HepG2 (cell line): ENCODE results near the gene RSKR. TPM values are rescaled to one million over a fixed set of nuclear protein-coding genes. Genes with fewer than 3 reads are reported as not detected.

ENCODE experiments used
- ARID2 ChIP-seq: sonication (generic); formaldehyde crosslinking; IDR thresholded peaks from 2 replicates; pipeline ENCODE4 v1.8.1; 2022; ENCODE audit warnings: mild to moderate bottlenecking, missing genetic modification reagents, borderline replicate concordance
- CEBPZ ChIP-seq: IDR thresholded peaks from 2 replicates; pipeline ENCODE4 v1.6.1; 2012; ENCODE audit warnings: low read length, improper control_type of control experiment
- KDM1A ChIP-seq: IDR thresholded peaks from 2 replicates; pipeline ENCODE4 v1.6.1; 2016; ENCODE audit warnings: missing compliant biosample characterization
- KDM5B ChIP-seq: sonication (generic); formaldehyde crosslinking; IDR thresholded peaks from 2 replicates; pipeline ENCODE4 v1.4.0; 2020; ENCODE audit warnings: missing genetic modification reagents, mild to moderate bottlenecking, borderline replicate concordance
- PBX3 ChIP-seq: sonication (generic); formaldehyde crosslinking; IDR thresholded peaks from 2 replicates; pipeline ENCODE4 v1.8.1; 2023; ENCODE audit warnings: missing genetic modification reagents, inconsistent platforms, borderline replicate concordance
- SNAI1 ChIP-seq: sonication (generic); formaldehyde crosslinking; IDR thresholded peaks from 2 replicates; pipeline ENCODE4 v1.5.0; 2020; ENCODE audit warnings: mild to moderate bottlenecking, missing genetic modification reagents, borderline replicate concordance
- ZNF407 ChIP-seq: sonication (generic); formaldehyde crosslinking; IDR thresholded peaks from one replicate; pipeline ENCODE4 v1.5.1; 2020; ENCODE audit warnings: mild to moderate bottlenecking, missing genetic modification reagents; ENCODE audit errors: not compliant biosample characterization
- ZNF567 ChIP-seq: sonication (generic); formaldehyde crosslinking; IDR thresholded peaks from 2 replicates; pipeline ENCODE4 v1.8.1; 2023; ENCODE audit warnings: mild to moderate bottlenecking, missing genetic modification reagents, borderline replicate concordance
- ZNF605 ChIP-seq: sonication (generic); formaldehyde crosslinking; IDR thresholded peaks from 2 replicates; pipeline ENCODE4 v1.8.0; 2022; ENCODE audit warnings: mild to moderate bottlenecking, missing genetic modification reagents
- ZNF878 ChIP-seq: sonication (generic); formaldehyde crosslinking; IDR thresholded peaks from 2 replicates; pipeline ENCODE4 v1.8.1; 2023; ENCODE audit warnings: mild to moderate bottlenecking, missing genetic modification reagents, moderate library complexity
- polyA plus RNA-seq, 8 experiments: library from polyadenylated mRNA; depleted of rRNA in 3 of 8; stranded (reverse) in 7 of 8; unstranded in 1 of 8; fragments of >200 nt; fragmentation: Illumina TruSeq in 4 of 8; extraction: Trizol in 4 of 8; gene quantifications; 2 replicates each; pipeline versions ENCODE4 v1.2.1 to v1.2.3, GENCODE V29; 2011 to 2016; ENCODE audit warnings: low read depth in 4 of 8, missing spikeins in 1 of 8, mixed read lengths in 1 of 8; ENCODE audit not compliant: insufficient read depth in 1 of 8
- total RNA-seq, 5 experiments: library from RNA; depleted of rRNA; stranded (reverse); fragments of >200 nt; fragmentation: Illumina TruSeq; extraction: Trizol; gene quantifications; 2 replicates each; pipeline ENCODE4 v1.2.3, GENCODE V29; 2016; ENCODE audit warnings: low read depth in 1 of 5
- TF ChIP-seq, protein P1 (sequence below): sonication (generic); formaldehyde crosslinking; IDR thresholded peaks from 2 replicates; pipeline ENCODE4 v1.8.1; 2023; ENCODE audit warnings: mild to moderate bottlenecking, missing genetic modification reagents, borderline replicate concordance

The RSKR gene
- total and polyA plus RNA-seq, 2 of the 13 experiments (the other 11 are each of a cell fraction or from before 2014, with no cell fraction given), result 5.0 to 10.4 TPM

DNA sequence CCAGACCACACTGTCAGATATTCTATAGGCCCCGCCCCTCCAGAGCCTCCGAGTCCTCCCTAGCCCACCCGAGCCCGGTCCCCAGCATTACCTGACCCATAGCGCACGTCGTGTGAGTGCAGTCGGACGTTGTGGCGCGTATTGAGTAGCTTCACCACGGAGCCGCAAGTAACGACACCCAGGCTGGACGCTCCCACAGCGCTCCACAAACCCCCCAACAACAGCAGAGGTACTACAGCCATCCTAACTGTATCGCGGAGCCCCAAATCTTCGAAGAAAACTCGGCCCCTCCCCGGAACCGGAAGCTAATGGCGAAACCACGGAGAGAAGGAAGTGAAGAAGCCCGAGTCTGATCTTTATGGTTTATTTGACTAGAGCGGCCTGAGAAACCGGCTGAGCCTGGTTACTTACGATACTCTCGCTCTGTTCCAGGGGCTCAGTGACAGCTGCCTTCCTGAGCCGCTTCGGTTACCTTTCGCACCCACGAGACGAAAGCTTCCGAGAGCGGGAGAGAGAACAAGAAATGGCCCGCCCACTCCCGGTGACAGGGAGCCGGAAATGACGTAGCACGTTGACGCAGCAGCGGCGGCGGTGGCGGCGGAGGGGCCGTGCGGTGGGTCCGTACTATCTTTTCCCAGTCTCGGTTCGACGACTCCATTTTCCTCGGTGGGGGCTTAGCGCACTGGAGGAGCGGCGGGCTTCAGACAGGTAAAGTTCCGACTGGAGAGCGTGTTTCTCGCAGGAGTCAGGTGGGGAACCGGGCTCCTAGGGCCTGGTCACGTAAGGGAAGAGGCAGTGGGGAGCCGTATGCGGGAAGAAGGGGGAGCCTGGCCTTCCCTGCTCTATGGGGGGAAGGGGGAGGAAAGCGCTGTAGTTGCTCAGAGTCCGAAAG, 47.9 kb upstream of the RSKR start, which contains the start of the genes SDF2 and SUPT6H (continued):
- no peak for TF ChIP-seq ZNF567 (CRISPR knock-in tag)
- 0 out of 2 replicates have a peak, but pooled peaks have one; percentile 70 for TF ChIP-seq ZNF878 (CRISPR knock-in tag)
- no peak for TF ChIP-seq KDM1A (CRISPR knock-in tag)
- TF ChIP-seq, protein P1, sequence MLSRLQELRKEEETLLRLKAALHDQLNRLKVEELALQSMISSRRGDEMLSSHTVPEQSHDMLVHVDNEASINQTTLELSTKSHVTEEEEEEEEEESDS (CRISPR knock-in tag), result no peak
- TF ChIP-seq ZNF407 (CRISPR knock-in tag), result no peak
- no peak for TF ChIP-seq CEBPZ
- no peak; the same call in 1 of the 2 replicates for TF ChIP-seq KDM5B
- no peak for TF ChIP-seq ARID2
- peak; percentile 80; the same call in 1 of the 2 replicates for TF ChIP-seq ZNF605
- 0 out of 2 replicates have a peak, but pooled peaks have one; percentile 10 for TF ChIP-seq SNAI1
- TF ChIP-seq PBX3 (CRISPR knock-in tag), result no peak
